Measurements from ENCODE around the gene BMPR1B.

GRCh38 chr4:94912606-94913005, 154.9 kb downstream of the BMPR1B start:
- TF ChIP-seq EZH2 (IDR thresholded peaks at IDR 0.05; ENCODE audit: borderline replicate concordance, low read depth, low read length, severe bottlenecking) (no peak), CTCF (IDR thresholded peaks at IDR 0.05; ENCODE audit: borderline replicate concordance, extremely low read depth, low read length, poor library complexity, severe bottlenecking) (no peak)

Data from DND-41 (cell line).